IPS-20b (cell line): ENCODE measurements around the gene GSTM5.

Source experiments
- H3K27ac ChIP-seq: one replicate; pipeline ENCODE4 v1.5.1; 2013; ENCODE audit warnings: low read length
- H3K27me3 ChIP-seq: 2 replicates; pipeline ENCODE4 v1.6.1; 2013; ENCODE audit warnings: mild to moderate bottlenecking, low read length, inconsistent platforms; ENCODE audit not compliant: insufficient read depth
- H3K36me3 ChIP-seq: 2 replicates; pipeline ENCODE4 v1.6.1; 2013; ENCODE audit warnings: low read depth, mild to moderate bottlenecking, inconsistent platforms, low read length, moderate library complexity; ENCODE audit not compliant: insufficient read depth
- H3K4me1 ChIP-seq: 2 replicates; pipeline ENCODE4 v1.6.1; 2013; ENCODE audit warnings: mild to moderate bottlenecking, control low read depth, inconsistent platforms, low read length, moderate library complexity; ENCODE audit not compliant: insufficient read depth
- H3K4me3 ChIP-seq: 2 replicates; pipeline ENCODE4 v1.5.1; 2013; ENCODE audit warnings: mild to moderate bottlenecking, low read length, inconsistent platforms
- H3K9ac ChIP-seq: 2 replicates; pipeline ENCODE4 v1.6.1; 2013; ENCODE audit warnings: low read depth, mild to moderate bottlenecking, inconsistent platforms, low read length, moderate library complexity
- H3K9me3 ChIP-seq: 2 replicates; pipeline ENCODE4 v1.6.1; 2013; ENCODE audit warnings: mild to moderate bottlenecking, low read depth, low read length, inconsistent platforms; ENCODE audit not compliant: insufficient read depth

Gene GSTM5

GRCh38 chr1:109757936-109758786 lies 46.1 kb downstream of the GSTM5 start:
- Histone ChIP-seq H3K4me1 (no peaks in the 10 kb centered on the region), H3K36me3 (no peaks in the 10 kb centered on the region), H3K27me3 (no peaks in the 10 kb centered on the region), H3K9me3 (no peaks in the 10 kb centered on the region), H3K9ac (no peak overlapping the region), H3K4me3 (no peak overlapping the region), H3K27ac (no peak overlapping the region)

- Histone ChIP-seq H3K9me3 (no peaks in the 10 kb centered on the region), H3K4me3 (no peak overlapping the region), H3K27me3 (no peaks in the 10 kb centered on the region), H3K27ac (no peak overlapping the region), H3K36me3 (no peaks in the 10 kb centered on the region), H3K4me1 (no peaks in the 10 kb centered on the region), H3K9ac (no peak overlapping the region)
Measured at GRCh38 chr1:109759513-109760334, 47.7 kb downstream of the GSTM5 start.

- Histone ChIP-seq H3K4me1 (no peaks in the 10 kb centered on the region), H3K36me3 (no peaks in the 10 kb centered on the region), H3K27me3 (no peaks in the 10 kb centered on the region), H3K9ac (no peak overlapping the region), H3K27ac (no peak overlapping the region), H3K9me3 (no peaks in the 10 kb centered on the region), H3K4me3 (no peak overlapping the region)
Measured at GRCh38 chr1:109760581-109761226, 48.7 kb downstream of the GSTM5 start.

- no peak overlapping the region for H3K4me3 ChIP-seq
- no peaks in the 10 kb centered on the region for H3K27me3 ChIP-seq
- H3K9ac ChIP-seq = no peak overlapping the region
- no peaks in the 10 kb centered on the region for H3K9me3 ChIP-seq
- H3K4me1 ChIP-seq = no peaks in the 10 kb centered on the region
- H3K36me3 ChIP-seq = no peaks in the 10 kb centered on the region
- H3K27ac ChIP-seq = no peak overlapping the region
Measured at GRCh38 chr1:109761227-109762038, 49.4 kb downstream of the GSTM5 start.

- Histone ChIP-seq H3K9ac (no peak overlapping the region), H3K27ac (no peak overlapping the region), H3K9me3 (no peaks in the 10 kb centered on the region), H3K4me1 (no peaks in the 10 kb centered on the region), H3K27me3 (no peaks in the 10 kb centered on the region), H3K4me3 (no peak overlapping the region), H3K36me3 (no peaks in the 10 kb centered on the region)
Measured at GRCh38 chr1:109762039-109762585, 50.1 kb downstream of the GSTM5 start.

DNA sequence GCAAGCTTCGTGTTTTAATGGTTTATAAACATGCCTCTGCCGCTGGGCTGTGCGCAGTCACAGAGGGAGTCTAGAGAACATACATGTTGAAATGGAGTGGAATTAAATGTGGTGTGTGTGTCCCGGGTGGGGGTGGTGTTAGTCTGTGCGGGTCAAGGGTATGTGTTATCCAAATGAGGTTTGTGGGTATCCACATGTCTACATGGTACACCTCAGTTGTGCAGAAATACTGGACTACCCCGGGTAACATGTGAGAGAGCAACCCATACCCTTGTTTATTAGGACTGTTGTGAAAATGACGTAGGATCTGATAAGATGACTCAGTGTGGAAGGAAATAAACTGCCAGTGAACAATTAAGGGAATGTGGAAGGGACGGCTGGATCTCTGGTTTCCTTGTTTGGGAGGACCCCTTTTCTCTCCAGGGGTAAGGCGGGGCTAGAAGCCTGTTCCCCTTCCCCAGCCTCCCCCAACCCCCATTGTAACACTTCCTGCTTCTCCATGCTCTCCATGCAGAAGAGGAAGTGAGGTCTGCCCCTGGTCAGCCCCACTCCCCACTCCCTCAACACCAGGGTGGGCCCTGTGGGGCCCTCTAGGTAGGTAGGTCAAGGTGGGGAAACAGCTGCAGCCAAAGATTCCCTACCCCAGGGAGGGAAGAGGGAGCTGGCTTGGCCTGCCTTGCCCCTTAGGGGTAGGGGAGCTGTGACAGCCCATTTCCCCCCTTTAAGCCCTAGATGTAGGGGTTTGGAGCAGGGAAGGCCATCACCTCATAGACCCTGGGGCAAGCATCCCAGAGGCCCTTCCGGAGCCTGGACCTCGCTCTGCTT lies 51.0 kb downstream of the GSTM5 start:
- Histone ChIP-seq H3K4me3 (no peak overlapping the region), H3K36me3 (no peaks in the 10 kb centered on the region), H3K27ac (no peak overlapping the region), H3K9ac (no peak overlapping the region), H3K4me1 (no peaks in the 10 kb centered on the region), H3K9me3 (no peaks in the 10 kb centered on the region), H3K27me3 (no peaks in the 10 kb centered on the region)

DNA sequence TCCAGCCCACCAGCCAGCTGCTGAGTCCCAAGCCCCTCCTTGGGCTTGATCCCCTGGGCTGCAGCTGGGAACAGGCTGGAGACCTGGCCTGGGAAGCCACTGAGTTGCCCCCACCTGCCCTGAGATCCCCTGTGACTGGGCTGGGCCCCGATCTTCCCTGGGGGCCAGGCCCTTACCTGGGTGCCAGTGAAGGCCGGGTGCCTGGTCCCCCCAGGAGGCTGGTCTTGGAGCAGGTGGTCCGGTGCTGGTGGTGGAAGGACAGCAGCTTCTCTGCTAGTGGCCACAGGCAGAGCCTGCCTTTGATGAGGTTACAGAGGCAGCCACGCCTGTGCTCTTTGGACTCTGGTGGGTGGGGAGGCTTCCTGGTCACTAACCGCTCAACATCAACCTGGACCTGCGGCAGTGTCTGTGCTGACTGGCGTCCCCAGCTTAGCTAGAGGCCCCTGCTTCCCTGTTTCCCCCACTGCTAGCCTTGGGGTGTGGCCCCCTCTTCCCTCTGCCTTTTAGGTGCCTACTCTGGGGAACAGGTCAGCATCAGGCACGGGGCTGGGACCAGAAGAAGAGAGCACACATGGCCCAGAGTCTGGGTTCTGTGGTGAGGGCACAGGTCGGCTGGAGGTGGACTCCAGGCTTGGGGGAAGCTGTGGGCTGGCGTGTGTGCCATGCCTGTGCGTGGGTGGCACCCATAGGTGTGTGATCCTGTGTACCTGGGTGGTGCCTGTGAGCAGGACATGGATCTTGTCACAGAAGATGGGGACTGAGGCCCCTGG lies 51.8 kb downstream of the GSTM5 start, which contains the start of gene EPS8L3:
EPS8L3 (minus strand) TSS at position 278 of the 770 bp plus-strand sequence. CDS start 2,174 bp downstream, outside the sequence.
- no peak within 1 kb of the TSS for H3K27ac ChIP-seq
- no peak within 1 kb of the TSS for H3K9ac ChIP-seq
- H3K27me3 ChIP-seq = no peaks in the 10 kb centered on the region
- no peak within 1 kb of the TSS for H3K4me3 ChIP-seq
- no peaks in the 10 kb centered on the region for H3K4me1 ChIP-seq
- H3K36me3 ChIP-seq = no peaks in the 10 kb centered on the region
- H3K9me3 ChIP-seq = no peaks in the 10 kb centered on the region

- no peak overlapping the region for H3K4me3 ChIP-seq
- no peak overlapping the region for H3K9ac ChIP-seq
- H3K27ac ChIP-seq = no peak overlapping the region
- H3K4me1 ChIP-seq = no peaks in the 10 kb centered on the region
- H3K27me3 ChIP-seq = no peaks in the 10 kb centered on the region
- no peaks in the 10 kb centered on the region for H3K9me3 ChIP-seq
- H3K36me3 ChIP-seq = no peaks in the 10 kb centered on the region
Measured at GRCh38 chr1:109764561-109765482, 52.8 kb downstream of the GSTM5 start.

GRCh38 chr1:109765483-109765815 lies 53.4 kb downstream of the GSTM5 start:
- H3K4me1 ChIP-seq = no peaks in the 10 kb centered on the region
- no peaks in the 10 kb centered on the region for H3K27me3 ChIP-seq
- no peaks in the 10 kb centered on the region for H3K9me3 ChIP-seq
- H3K9ac ChIP-seq = no peak overlapping the region
- no peak overlapping the region for H3K27ac ChIP-seq
- no peak overlapping the region for H3K4me3 ChIP-seq
- H3K36me3 ChIP-seq = no peaks in the 10 kb centered on the region
